ENCODE data around the gene LEFTY2.

LEFTY2 gene

GRCh38 chr1:225896937-225897549 is 44.0 kb downstream of the LEFTY2 start:
- Histone ChIP-seq H3K9me3 (ENCODE audit: insufficient read depth, low read depth, low read length) (no peaks in the 10 kb centered on the region), H3K79me2 (ENCODE audit: insufficient read depth, low read length) (no peaks in the 10 kb centered on the region), H3K4me1 (ENCODE audit: insufficient read depth, low read length, poor library complexity, severe bottlenecking) (peaks cover 20% of the 10 kb centered on the region), H3K4me3 (ENCODE audit: low read length, poor library complexity, severe bottlenecking) (peak overlapping the region; percentile 20), H3K4me2 (ENCODE audit: low read depth, low read length, poor library complexity, severe bottlenecking) (peak overlapping the region; percentile 60), H3K27me3 (ENCODE audit: insufficient read depth, low read length, poor library complexity, severe bottlenecking) (no peaks in the 10 kb centered on the region), H3K36me3 (ENCODE audit: insufficient read depth, low read length) (no peaks in the 10 kb centered on the region), H4K20me1 (ENCODE audit: insufficient read depth, low read length, poor library complexity, severe bottlenecking) (no peaks in the 10 kb centered on the region), H3F3A (ENCODE audit: low read depth) (no peaks in the 10 kb centered on the region), H3K9me2 (replicated peaks; ENCODE audit: low read depth, low read length) (no peaks in the 10 kb centered on the region), H3K9ac (ENCODE audit: low read depth, low read length, poor library complexity, severe bottlenecking) (no peak overlapping the region), H2AFZ (ENCODE audit: low read length) (no peak overlapping the region)
- TF ChIP-seq CTCF (conservative IDR thresholded peaks at IDR 0.05; ENCODE audit: low read length) (no peak), EZH2phosphoT487 (IDR thresholded peaks at IDR 0.05; ENCODE audit: borderline replicate concordance) (no peak)

GRCh38 chr1:225896494-225896893 is 44.5 kb downstream of the LEFTY2 start:
- H3K27me3 ChIP-seq (ENCODE audit: insufficient read depth, low read length, poor library complexity, severe bottlenecking): no peaks in the 10 kb centered on the region
- TF ChIP-seq EZH2phosphoT487 (IDR thresholded peaks at IDR 0.05; ENCODE audit: borderline replicate concordance) (no peak), CTCF (conservative IDR thresholded peaks at IDR 0.05; ENCODE audit: low read length) (no peak)
- H3K4me1 ChIP-seq (ENCODE audit: insufficient read depth, low read length, poor library complexity, severe bottlenecking): peaks cover 20% of the 10 kb centered on the region
- H3K9ac ChIP-seq (ENCODE audit: low read depth, low read length, poor library complexity, severe bottlenecking): no peak overlapping the region
- H3K9me2 ChIP-seq (replicated peaks; ENCODE audit: low read depth, low read length): no peaks in the 10 kb centered on the region
- H3K4me3 ChIP-seq (ENCODE audit: low read length, poor library complexity, severe bottlenecking): peak overlapping the region; percentile 20
- H3F3A ChIP-seq (ENCODE audit: low read depth): no peaks in the 10 kb centered on the region
- peak overlapping the region; percentile 60 for H3K4me2 ChIP-seq (ENCODE audit: low read depth, low read length, poor library complexity, severe bottlenecking)
- H3K36me3 ChIP-seq (ENCODE audit: insufficient read depth, low read length): no peaks in the 10 kb centered on the region
- H4K20me1 ChIP-seq (ENCODE audit: insufficient read depth, low read length, poor library complexity, severe bottlenecking): no peaks in the 10 kb centered on the region
- no peaks in the 10 kb centered on the region for H3K9me3 ChIP-seq (ENCODE audit: insufficient read depth, low read depth, low read length)
- H3K79me2 ChIP-seq (ENCODE audit: insufficient read depth, low read length): no peaks in the 10 kb centered on the region
- no peak overlapping the region for H2AFZ ChIP-seq (ENCODE audit: low read length)

- H3K27me3 ChIP-seq (ENCODE audit: insufficient read depth, low read length, poor library complexity, severe bottlenecking): no peaks in the 10 kb centered on the region
- H3K9me3 ChIP-seq (ENCODE audit: insufficient read depth, low read depth, low read length): no peaks in the 10 kb centered on the region
- H2AFZ ChIP-seq (ENCODE audit: low read length): no peak overlapping the region
- peaks cover 11% of the 10 kb centered on the region for H3K4me1 ChIP-seq (ENCODE audit: insufficient read depth, low read length, poor library complexity, severe bottlenecking)
- no peak overlapping the region for H3K4me2 ChIP-seq (ENCODE audit: low read depth, low read length, poor library complexity, severe bottlenecking)
- no peak overlapping the region for H3K9ac ChIP-seq (ENCODE audit: low read depth, low read length, poor library complexity, severe bottlenecking)
- H3K4me3 ChIP-seq (ENCODE audit: low read length, poor library complexity, severe bottlenecking): no peak overlapping the region
- no peaks in the 10 kb centered on the region for H4K20me1 ChIP-seq (ENCODE audit: insufficient read depth, low read length, poor library complexity, severe bottlenecking)
- H3F3A ChIP-seq (ENCODE audit: low read depth): no peaks in the 10 kb centered on the region
- no peaks in the 10 kb centered on the region for H3K9me2 ChIP-seq (replicated peaks; ENCODE audit: low read depth, low read length)
- no peaks in the 10 kb centered on the region for H3K36me3 ChIP-seq (ENCODE audit: insufficient read depth, low read length)
- no peaks in the 10 kb centered on the region for H3K79me2 ChIP-seq (ENCODE audit: insufficient read depth, low read length)
- TF ChIP-seq CTCF (conservative IDR thresholded peaks at IDR 0.05; ENCODE audit: low read length): no peak
- no peak for TF ChIP-seq EZH2phosphoT487 (IDR thresholded peaks at IDR 0.05; ENCODE audit: borderline replicate concordance)
Observed at GRCh38 chr1:225892307-225892706, 48.7 kb downstream of the LEFTY2 start.

Data from Loucy (cell line).